ENCODE measurements around the gene GATB. TPM values are rescaled to one million over a fixed set of nuclear protein-coding genes. Genes with fewer than 3 reads are reported as not detected.

The GATB gene
- total and polyA plus RNA-seq, 10 of the 15 experiments (the other 5 are each of a cell fraction or from before 2014, with no cell fraction given), result 20.5 to 37.3 (median 30.5) TPM

GRCh38 chr4:151725087-151725486 is 35.7 kb downstream of the GATB start:
- intact Hi-C loops (cut with micrococcal nuclease; ENCODE audit: unreplicated experiment), result no loop called here
- POLR2A ChIA-PET, result no interaction called here
- CTCF ChIA-PET, result interaction anchor here (1.5 to 1.6 kb wide), 2 partner anchors 12 to 14 kb away, joined by 5 read pairs; no protein-coding TSS in a partner anchor

More at GRCh38 chr4:151725087-151725486, 35.7 kb downstream of the GATB start:
- Histone ChIP-seq H3K79me2 (ENCODE audit: control insufficient read depth, insufficient read depth, low read length) (no peaks in the 10 kb centered on the region), H3K9ac (ENCODE audit: control insufficient read depth, insufficient read depth, low read length) (no peak overlapping the region), H3K27ac (ENCODE audit: control insufficient read depth, insufficient read depth) (no peak overlapping the region), H4K20me1 (ENCODE audit: control insufficient read depth, insufficient read depth) (no peaks in the 10 kb centered on the region), H3K4me1 (ENCODE audit: control insufficient read depth, insufficient read depth, low read length) (no peaks in the 10 kb centered on the region), H3K27me3 (replicated peaks in 1 of 2; ENCODE audit: control insufficient read depth in 2 of 2, insufficient read depth in 2 of 2, low read length in 1 of 2) (no peaks in the 10 kb centered on the region), H3K36me3 (ENCODE audit: control insufficient read depth in 2 of 2, insufficient read depth in 2 of 2, low read length in 1 of 2) (no peaks in the 10 kb centered on the region; a peak in 2 of 4 replicates), H3K4me2 (ENCODE audit: control insufficient read depth, insufficient read depth) (no peak overlapping the region), H3K4me3 (no peak overlapping the region), H2AFZ (ENCODE audit: control insufficient read depth, low read depth, low read length) (no peak overlapping the region), H3K9me3 (replicated peaks; ENCODE audit: control insufficient read depth, insufficient read depth, low read length) (no peaks in the 10 kb centered on the region)
- no peak for TF ChIP-seq PBX3 (IDR thresholded peaks at IDR 0.05; ENCODE audit: insufficient replicate concordance, low read depth, low read length)
- no peak for TF ChIP-seq MEF2B (IDR thresholded peaks at IDR 0.05; ENCODE audit: partially characterized antibody, poor library complexity, severe bottlenecking)
- TF ChIP-seq ZNF217 (IDR thresholded peaks at IDR 0.05), result no peak
- TF ChIP-seq YBX1 (IDR thresholded peaks at IDR 0.05), result no peak
- TF ChIP-seq, protein P1, sequence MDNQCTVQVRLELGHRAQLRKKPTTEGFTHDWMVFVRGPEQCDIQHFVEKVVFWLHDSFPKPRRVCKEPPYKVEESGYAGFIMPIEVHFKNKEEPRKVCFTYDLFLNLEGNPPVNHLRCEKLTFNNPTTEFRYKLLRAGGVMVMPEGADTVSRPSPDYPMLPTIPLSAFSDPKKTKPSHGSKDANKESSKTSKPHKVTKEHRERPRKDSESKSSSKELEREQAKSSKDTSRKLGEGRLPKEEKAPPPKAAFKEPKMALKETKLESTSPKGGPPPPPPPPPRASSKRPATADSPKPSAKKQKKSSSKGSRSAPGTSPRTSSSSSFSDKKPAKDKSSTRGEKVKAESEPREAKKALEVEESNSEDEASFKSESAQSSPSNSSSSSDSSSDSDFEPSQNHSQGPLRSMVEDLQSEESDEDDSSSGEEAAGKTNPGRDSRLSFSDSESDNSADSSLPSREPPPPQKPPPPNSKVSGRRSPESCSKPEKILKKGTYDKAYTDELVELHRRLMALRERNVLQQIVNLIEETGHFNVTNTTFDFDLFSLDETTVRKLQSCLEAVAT (IDR thresholded peaks at IDR 0.05), result no peak
- no peak for TF ChIP-seq SMARCA5 (IDR thresholded peaks at IDR 0.05)
- TF ChIP-seq RELA (IDR thresholded peaks at IDR 0.05; ENCODE audit: borderline replicate concordance, partially characterized antibody), result no peak
- TF ChIP-seq CBX5 (IDR thresholded peaks at IDR 0.05; ENCODE audit: low read depth), result no peak
- no peak for TF ChIP-seq HDAC2 (IDR thresholded peaks at IDR 0.05)
- no peak for TF ChIP-seq ZNF207 (IDR thresholded peaks at IDR 0.05; ENCODE audit: borderline replicate concordance)
- no peak for TF ChIP-seq NR2F1 (conservative IDR thresholded peaks at IDR 0.05)
- TF ChIP-seq ETV6 (conservative IDR thresholded peaks at IDR 0.05 in 1 of 2, IDR thresholded peaks at IDR 0.05 in 1 of 2; ENCODE audit: borderline replicate concordance in 1 of 2, low read depth in 1 of 2), result no peak
- TF ChIP-seq GABPA (IDR thresholded peaks at IDR 0.05; ENCODE audit: low read depth), result no peak
- no peak for TF ChIP-seq CREB1 (IDR thresholded peaks at IDR 0.05; ENCODE audit: low read depth)
- TF ChIP-seq, protein P2, sequence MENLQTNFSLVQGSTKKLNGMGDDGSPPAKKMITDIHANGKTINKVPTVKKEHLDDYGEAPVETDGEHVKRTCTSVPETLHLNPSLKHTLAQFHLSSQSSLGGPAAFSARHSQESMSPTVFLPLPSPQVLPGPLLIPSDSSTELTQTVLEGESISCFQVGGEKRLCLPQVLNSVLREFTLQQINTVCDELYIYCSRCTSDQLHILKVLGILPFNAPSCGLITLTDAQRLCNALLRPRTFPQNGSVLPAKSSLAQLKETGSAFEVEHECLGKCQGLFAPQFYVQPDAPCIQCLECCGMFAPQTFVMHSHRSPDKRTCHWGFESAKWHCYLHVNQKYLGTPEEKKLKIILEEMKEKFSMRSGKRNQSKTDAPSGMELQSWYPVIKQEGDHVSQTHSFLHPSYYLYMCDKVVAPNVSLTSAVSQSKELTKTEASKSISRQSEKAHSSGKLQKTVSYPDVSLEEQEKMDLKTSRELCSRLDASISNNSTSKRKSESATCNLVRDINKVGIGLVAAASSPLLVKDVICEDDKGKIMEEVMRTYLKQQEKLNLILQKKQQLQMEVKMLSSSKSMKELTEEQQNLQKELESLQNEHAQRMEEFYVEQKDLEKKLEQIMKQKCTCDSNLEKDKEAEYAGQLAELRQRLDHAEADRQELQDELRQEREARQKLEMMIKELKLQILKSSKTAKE (IDR thresholded peaks at IDR 0.05; ENCODE audit: low read depth, poor library complexity, severe bottlenecking), result no peak
- ATAC-seq (no peak), FAIRE-seq (no peak), DNase-seq (ENCODE audit: low read depth, low spot score) (no peak)
- in situ Hi-C loops (cut with MboI), result no loop called here
- ChIA-PET RAD21 (ENCODE audit: unreplicated experiment) (no interaction called here), SMC1A (ENCODE audit: uncharacterized antibody, unreplicated experiment) (no interaction called here)
- BruUV-seq (replicated peaks), result no TSS peak
- 92% methylated on average over 2 of the region's 2 CpGs for WGBS (ENCODE audit: insufficient coverage, insufficient replicate concordance, low lambda C conversion rate, missing lambda C conversion rate)

Data from GM12878 (cell line).